Measurements from ENCODE around the gene TALDO1.
"Not testable (repeated sequence)": the region's sequence is repeated elsewhere in the genome, so short reads cannot be mapped to it uniquely, and the experiment has no call there.

TALDO1 gene

GRCh38 chr11:719214-720016 is 27.8 kb upstream of the TALDO1 start:
- no peak for DNase-seq

- no peak for DNase-seq
Measured at GRCh38 chr11:720017-720641, 27.1 kb upstream of the TALDO1 start.

- DNase-seq = no peak
Measured at GRCh38 chr11:720642-721246, 26.5 kb upstream of the TALDO1 start.

DNA sequence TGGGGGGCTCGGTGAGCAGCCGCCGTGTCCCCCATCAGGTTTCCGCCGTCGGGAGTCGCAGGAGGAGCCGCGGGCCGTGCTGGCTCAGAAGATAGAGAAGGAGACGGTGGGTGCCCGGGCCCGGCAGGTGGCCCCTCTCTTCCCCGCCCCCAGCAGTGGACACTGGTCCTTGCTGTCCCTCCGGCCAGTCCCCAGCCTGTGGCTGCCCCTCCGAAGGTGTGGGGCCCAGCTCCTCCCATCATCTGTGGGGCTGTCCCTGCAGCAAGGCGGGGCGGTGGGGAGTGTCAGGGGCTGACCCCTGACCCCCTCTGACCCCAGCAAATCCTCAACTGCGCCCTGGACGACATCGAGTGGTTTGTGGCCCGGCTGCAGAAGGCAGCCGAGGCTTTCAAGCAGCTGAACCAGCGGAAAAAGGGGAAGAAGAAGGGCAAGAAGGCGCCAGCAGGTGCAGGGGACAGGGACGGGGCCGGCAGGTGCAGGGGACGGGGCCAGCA is 26.0 kb upstream of the TALDO1 start:
- no peak for DNase-seq

DNA sequence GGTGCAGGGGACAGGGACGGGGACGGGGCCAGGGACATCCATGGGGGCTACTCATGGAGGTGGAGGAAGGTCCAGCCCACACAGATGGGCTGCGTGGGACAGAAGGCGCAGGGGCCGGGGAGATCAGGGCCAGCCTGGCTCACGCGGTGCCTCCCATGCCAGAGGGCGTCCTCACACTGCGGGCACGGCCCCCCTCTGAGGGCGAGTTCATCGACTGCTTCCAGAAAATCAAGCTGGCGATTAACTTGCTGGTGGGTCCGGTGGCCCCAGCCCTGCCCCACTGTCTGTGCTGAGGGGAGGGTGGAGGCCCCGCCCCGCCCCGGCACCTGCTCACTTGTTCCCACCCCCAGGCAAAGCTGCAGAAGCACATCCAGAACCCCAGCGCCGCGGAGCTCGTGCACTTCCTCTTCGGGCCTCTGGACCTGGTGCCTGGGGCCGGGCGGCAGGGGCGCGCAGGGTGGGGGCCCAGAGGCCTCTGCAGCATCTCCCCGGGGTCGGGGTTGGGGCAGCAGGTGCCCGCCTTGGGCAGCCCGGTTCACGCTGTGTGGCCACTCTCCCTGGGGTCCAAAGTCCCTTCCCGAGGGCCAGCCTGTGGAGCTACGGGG is 25.4 kb upstream of the TALDO1 start:
- no peak for DNase-seq

GRCh38 chr11:722346-722811 is 24.9 kb upstream of the TALDO1 start:
- no peak for DNase-seq

DNA sequence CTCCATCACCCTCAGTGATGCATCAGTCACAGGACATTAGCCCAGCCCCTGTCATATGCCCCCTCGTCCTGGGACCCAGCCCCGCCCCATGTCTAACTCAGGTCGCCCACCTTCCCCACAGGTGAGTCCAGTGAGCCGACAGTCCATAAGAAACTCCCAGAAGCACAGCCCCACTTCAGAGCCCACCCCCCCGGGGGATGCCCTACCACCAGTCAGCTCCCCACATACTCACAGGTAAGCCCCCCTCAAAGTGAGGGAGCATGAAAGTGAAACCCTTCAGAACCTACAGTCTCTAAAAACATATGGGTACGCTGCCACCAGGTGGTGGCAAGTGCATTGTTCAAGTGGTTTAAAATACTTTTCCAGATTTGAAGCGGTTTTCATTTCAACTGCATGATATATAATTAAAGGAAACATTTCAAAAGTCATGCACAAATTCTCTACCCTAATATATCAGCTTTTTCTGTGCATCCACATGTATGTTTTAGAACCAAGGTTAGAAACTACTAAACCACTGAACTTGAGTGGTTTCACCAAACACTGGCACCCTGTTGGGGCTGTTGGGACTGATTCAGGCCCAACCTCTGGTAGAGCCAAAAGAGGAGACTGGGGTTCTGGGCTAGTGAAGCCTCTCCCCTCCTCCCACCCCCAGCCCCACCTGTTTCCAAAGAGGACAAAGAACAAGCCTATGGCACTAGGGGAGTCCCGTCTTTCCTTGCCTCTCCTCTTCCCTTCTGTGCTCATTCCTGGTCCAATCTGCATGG is 24.0 kb upstream of the TALDO1 start:
- DNase-seq = no peak

GRCh38 chr11:724049-724777 is 23.1 kb upstream of the TALDO1 start:
- no peak for DNase-seq

DNA sequence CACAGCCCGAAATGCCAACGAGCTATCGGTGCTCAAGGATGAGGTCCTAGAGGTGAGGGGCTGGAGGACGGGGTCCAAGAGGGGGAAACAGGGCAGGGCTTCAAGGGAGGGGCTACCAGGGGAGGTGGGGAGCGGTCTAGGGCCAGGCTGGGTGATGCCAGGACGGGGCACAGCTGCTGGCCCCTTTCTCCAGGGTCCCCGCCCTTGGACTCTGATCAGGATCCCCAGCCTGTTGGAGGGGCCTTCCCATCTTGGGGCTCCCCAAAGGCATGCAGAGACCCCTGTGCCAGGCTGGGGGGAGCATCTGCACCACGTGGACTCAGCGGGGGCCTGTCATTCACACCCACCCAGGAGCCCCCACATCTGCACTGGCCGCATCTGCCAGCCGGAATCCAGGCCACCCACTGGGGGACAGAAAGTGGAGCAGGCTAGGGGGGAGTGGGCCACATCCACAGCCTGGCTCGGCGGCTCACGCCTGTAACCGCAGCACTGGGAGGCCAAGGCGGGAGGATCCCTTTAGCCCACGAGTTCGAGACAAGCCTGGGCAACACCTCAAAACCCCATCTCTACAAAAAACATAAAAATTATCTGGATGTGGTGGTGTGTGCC is 22.4 kb upstream of the TALDO1 start:
- DNase-seq = no peak

DNA sequence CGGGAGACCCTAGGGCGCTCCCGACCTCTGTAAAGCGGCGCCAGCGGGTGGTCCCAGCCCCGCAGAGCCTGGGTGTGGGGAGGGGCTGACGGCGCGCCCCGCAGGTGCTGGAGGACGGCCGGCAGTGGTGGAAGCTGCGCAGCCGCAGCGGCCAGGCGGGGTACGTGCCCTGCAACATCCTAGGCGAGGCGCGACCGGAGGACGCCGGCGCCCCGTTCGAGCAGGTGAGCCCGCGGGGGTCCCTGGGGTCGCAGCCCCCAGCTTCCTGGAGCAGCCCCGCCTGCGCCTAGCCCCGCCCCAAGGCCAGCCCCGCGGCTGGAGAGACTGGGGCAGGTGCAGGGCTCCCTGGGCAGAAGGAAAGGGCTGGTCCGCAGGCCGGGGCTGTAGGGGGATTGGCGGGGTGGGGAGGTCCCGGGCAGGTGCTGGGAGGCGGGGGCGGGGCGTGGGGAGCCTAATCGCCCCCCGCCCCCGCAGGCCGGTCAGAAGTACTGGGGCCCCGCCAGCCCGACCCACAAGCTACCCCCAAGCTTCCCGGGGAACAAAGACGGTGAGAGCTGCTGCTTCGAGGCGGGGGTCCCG is 21.6 kb upstream of the TALDO1 start:
- DNase-seq = no peak

DNA sequence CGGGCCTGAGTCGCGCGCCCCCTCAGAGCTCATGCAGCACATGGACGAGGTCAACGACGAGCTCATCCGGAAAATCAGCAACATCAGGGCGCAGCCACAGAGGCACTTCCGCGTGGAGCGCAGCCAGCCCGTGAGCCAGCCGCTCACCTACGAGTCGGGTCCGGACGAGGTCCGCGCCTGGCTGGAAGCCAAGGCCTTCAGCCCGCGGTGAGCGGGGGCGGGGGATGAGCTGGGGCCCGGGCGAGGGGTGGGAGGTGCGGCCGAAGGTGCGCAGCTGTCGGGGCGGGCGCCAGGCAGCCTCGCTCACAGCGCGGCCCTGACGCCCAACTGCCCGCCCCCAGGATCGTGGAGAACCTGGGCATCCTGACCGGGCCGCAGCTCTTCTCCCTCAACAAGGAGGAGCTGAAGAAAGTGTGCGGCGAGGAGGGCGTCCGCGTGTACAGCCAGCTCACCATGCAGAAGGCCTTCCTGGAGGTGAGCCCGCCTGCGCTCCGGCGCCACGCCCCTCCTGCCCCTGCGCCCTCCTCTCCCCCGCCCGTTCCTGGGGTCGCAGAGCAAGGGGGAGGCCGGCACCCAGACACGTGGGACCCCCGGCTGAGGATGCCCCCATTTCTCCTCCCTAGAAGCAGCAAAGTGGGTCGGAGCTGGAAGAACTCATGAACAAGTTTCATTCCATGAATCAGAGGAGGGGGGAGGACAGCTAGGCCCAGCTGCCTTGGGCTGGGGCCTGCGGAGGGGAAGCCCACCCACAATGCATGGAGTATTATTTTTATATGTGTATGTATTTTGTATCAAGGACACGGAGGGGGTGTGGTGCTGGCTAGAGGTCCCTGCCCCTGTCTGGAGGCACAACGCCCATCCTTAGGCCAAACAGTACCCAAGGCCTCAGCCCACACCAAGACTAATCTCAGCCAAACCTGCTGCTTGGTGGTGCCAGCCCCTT is 20.7 kb upstream of the TALDO1 start:
- no peak for DNase-seq

- no peak for DNase-seq
Measured at GRCh38 chr11:727281-727701, 20.0 kb upstream of the TALDO1 start.

- DNase-seq = peak; percentile 30 to 52
Measured at GRCh38 chr11:727859-728748, 19.2 kb upstream of the TALDO1 start.

- DNase-seq = no peak
Measured at GRCh38 chr11:728901-729491, 18.3 kb upstream of the TALDO1 start.

- DNase-seq = no peak
Measured at GRCh38 chr11:729492-730074, 17.7 kb upstream of the TALDO1 start.

GRCh38 chr11:733072-733471 is 14.2 kb upstream of the TALDO1 start:
- DNase-seq = no peak

DNA sequence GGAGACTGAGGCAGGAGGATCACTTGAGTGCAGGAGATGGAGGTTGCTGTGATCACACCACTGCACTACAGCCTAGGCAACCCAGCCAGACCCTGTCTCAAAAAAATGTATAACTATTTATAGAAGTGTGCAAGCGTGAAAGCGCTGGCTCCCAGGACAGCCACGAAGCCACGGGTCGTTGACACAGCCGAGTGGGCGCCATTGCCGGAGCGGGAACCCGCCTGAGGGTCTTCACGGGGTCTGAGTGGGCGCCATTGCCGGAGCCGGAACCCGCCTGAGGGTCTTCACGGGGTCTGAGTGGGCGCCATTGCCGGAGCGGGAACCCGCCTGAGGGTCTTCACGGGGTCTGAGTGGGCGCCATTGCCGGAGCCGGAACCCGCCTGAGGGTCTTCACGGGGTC is 12.7 kb upstream of the TALDO1 start:
- DNase-seq = not testable (repeated sequence)

DNA sequence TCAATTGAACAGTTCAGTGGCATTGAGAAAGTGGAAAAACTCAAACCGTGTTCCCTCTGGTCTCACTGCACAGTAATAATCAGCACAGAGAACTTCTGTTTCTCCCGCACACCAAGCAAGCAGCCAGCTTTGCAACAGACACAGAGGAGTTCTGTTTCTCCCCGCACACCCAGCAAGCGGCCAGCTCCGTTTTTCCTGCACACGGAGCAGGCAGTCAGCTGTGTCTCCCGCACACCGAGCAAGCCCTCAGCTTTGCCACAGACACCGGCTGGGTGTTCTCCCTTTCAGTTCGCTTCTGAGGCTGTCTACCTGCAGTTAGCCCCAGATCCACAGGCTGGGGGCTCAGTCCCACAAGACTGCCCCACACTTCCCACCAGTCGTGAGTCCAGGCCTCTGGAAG is 9.9 kb upstream of the TALDO1 start:
- DNase-seq = no peak
